H1 (cell line): ENCODE measurements around the gene GRK5. TPM values are rescaled to one million over a fixed set of nuclear protein-coding genes. Genes with fewer than 3 reads are reported as not detected.

Source experiments
- CTCF ChIA-PET: fragments of 300-600 bp; sonication (Branson Sonifier 250); formaldehyde crosslinking; loops from one replicate; lab custom pipeline; 2021; ENCODE audit not compliant: partially characterized antibody; lab: Charles Lee
- POLR2A ChIA-PET: fragments of 300-600 bp; sonication (Branson Sonifier 250); formaldehyde crosslinking; loops from one replicate; lab custom pipeline; 2021; ENCODE audit warnings: inconsistent platforms; ENCODE audit not compliant: partially characterized antibody; lab: Charles Lee
- DNase-seq, 2 experiments: peaks; one replicate each; pipeline versions ENCODE4 v3.0.0 to v3.0.0-alpha.2; 2010 to 2022; ENCODE audit warnings: low spot score in 2 of 2, low read depth in 1 of 2, mixed read lengths in 1 of 2
- FAIRE-seq: peaks from 2 replicates; lab custom pipeline; 2011; peaks lifted over from hg19 to GRCh38; lab: Jason Lieb, UNC
- H2AFZ ChIP-seq: 2 replicates; pipeline ENCODE4 v1.8.1; 2012; ENCODE audit warnings: low read length, inconsistent platforms
- H2AK5ac ChIP-seq: 2 replicates; pipeline ENCODE4 v1.6.1; 2013; ENCODE audit warnings: low read depth, low read length
- H2BK120ac ChIP-seq: replicated peaks from 2 replicates; pipeline ENCODE3; 2013; ENCODE audit warnings: low read depth, low read length, inconsistent platforms
- H2BK12ac ChIP-seq: 2 replicates; pipeline ENCODE4 v1.6.1; 2013; ENCODE audit warnings: low read depth, low read length
- H2BK15ac ChIP-seq: 2 replicates; pipeline ENCODE4 v1.6.1; 2013; ENCODE audit warnings: low read length
- H2BK20ac ChIP-seq: 2 replicates; pipeline ENCODE4 v1.6.1; 2013; ENCODE audit warnings: low read length
- H2BK5ac ChIP-seq: 2 replicates; pipeline ENCODE4 v1.6.1; 2013; ENCODE audit warnings: low read depth, low read length
- H3K14ac ChIP-seq: 2 replicates; pipeline ENCODE4 v1.6.1; 2013; ENCODE audit warnings: inconsistent platforms; ENCODE audit not compliant: insufficient read length
- H3K18ac ChIP-seq: 2 replicates; pipeline ENCODE4 v1.6.1; 2013; ENCODE audit warnings: low read length; ENCODE audit errors: extremely low read depth
- H3K23ac ChIP-seq: 2 replicates; pipeline ENCODE4 v1.6.1; 2013; ENCODE audit warnings: inconsistent platforms; ENCODE audit not compliant: insufficient read length
- H3K23me2 ChIP-seq: 2 replicates; pipeline ENCODE4 v1.6.1; 2013; ENCODE audit warnings: low read depth, low read length
- H3K27ac ChIP-seq: 2 replicates; pipeline ENCODE4 v1.6.1; 2011; ENCODE audit warnings: low read depth, low read length, inconsistent platforms
- H3K27me3 ChIP-seq, 4 experiments: replicated peaks in 1 of 4; 1 replicate in 1 of 4; 2 replicates in 3 of 4; pipeline versions ENCODE4 v1.6.1 to v1.8.1; 2011 to 2013; ENCODE audit warnings: low read length in 3 of 4, mild to moderate bottlenecking in 3 of 4, inconsistent platforms in 2 of 4, mixed read lengths in 2 of 4, moderate library complexity in 1 of 4; ENCODE audit not compliant: control insufficient read depth in 3 of 4, insufficient read depth in 3 of 4; ENCODE audit errors: extremely low read depth in 1 of 4
- H3K36me3 ChIP-seq, 4 experiments: 2 replicates each; pipeline versions ENCODE4 v1.6.1 to v1.8.1; 2011 to 2013; ENCODE audit warnings: mild to moderate bottlenecking in 4 of 4, low read length in 3 of 4, moderate library complexity in 2 of 4, control low read depth in 1 of 4, inconsistent platforms in 1 of 4; ENCODE audit not compliant: insufficient read depth in 4 of 4, control insufficient read depth in 2 of 4
- H3K4ac ChIP-seq: replicated peaks from 2 replicates; pipeline ENCODE3; 2013; ENCODE audit warnings: low read length, low read depth, mixed read lengths, inconsistent platforms; ENCODE audit not compliant: insufficient read length
- H3K4me1 ChIP-seq, 4 experiments: replicated peaks in 1 of 4; 1 replicate in 1 of 4; 2 replicates in 3 of 4; pipeline versions ENCODE4 v1.6.1 to v1.8.1; 2011 to 2013; ENCODE audit warnings: low read length in 3 of 4, inconsistent platforms in 2 of 4, mixed read lengths in 1 of 4; ENCODE audit not compliant: insufficient read depth in 4 of 4, control insufficient read depth in 3 of 4
- H3K4me2 ChIP-seq, 2 experiments: 2 replicates each; pipeline versions ENCODE4 v1.6.1 to v1.8.1; 2011 to 2013; ENCODE audit warnings: low read depth in 2 of 2, low read length in 2 of 2, control low read depth in 1 of 2, inconsistent platforms in 1 of 2, mild to moderate bottlenecking in 1 of 2; ENCODE audit not compliant: insufficient read depth in 1 of 2
- H3K4me3 ChIP-seq, 4 experiments: fragments of 200-600, 300-600 bp in 1 of 4; sonication (generic), shearing (Covaris generic), sonication (Bioruptor Twin) in 1 of 4; 2 replicates each; pipeline versions ENCODE4 v1.5.1 to v1.8.1; 2011 to 2016; ENCODE audit warnings: low read length in 4 of 4, low read depth in 3 of 4, control low read depth in 2 of 4, inconsistent platforms in 2 of 4, mild to moderate bottlenecking in 2 of 4, mixed read lengths in 1 of 4, moderate library complexity in 1 of 4; ENCODE audit not compliant: insufficient read depth in 2 of 4; ENCODE audit errors: extremely low read depth in 1 of 4
- H3K56ac ChIP-seq: replicated peaks from 2 replicates; pipeline ENCODE3; 2013; ENCODE audit warnings: low read depth, mild to moderate bottlenecking, mixed read lengths, low read length, inconsistent platforms; ENCODE audit not compliant: insufficient read length
- H3K79me1 ChIP-seq: 2 replicates; pipeline ENCODE4 v1.6.1; 2013; ENCODE audit warnings: low read depth, low read length, control low read depth
- H3K79me2 ChIP-seq, 2 experiments: 2 replicates each; pipeline versions ENCODE4 v1.6.1 to v1.8.1; 2012 to 2013; ENCODE audit warnings: low read length in 2 of 2, mild to moderate bottlenecking in 2 of 2, inconsistent platforms in 1 of 2; ENCODE audit not compliant: insufficient read depth in 2 of 2, control insufficient read depth in 1 of 2
- H3K9ac ChIP-seq, 4 experiments: replicated peaks in 1 of 4; 1 replicate in 1 of 4; 2 replicates in 3 of 4; pipeline versions ENCODE4 v1.6.1 to v1.8.1; 2011 to 2013; ENCODE audit warnings: low read depth in 3 of 4, low read length in 3 of 4, control low read depth in 2 of 4, mild to moderate bottlenecking in 2 of 4, moderate library complexity in 2 of 4, inconsistent platforms in 1 of 4; ENCODE audit errors: extremely low read depth in 1 of 4
- H3K9me3 ChIP-seq, 2 experiments: 2 replicates each; pipeline versions ENCODE4 v1.6.1 to v1.8.1; 2012 to 2013; ENCODE audit warnings: mild to moderate bottlenecking in 2 of 2, moderate library complexity in 2 of 2, control low read depth in 1 of 2, inconsistent platforms in 1 of 2, low read depth in 1 of 2, low read length in 1 of 2, mixed read lengths in 1 of 2; ENCODE audit not compliant: insufficient read depth in 2 of 2
- H4K20me1 ChIP-seq, 2 experiments: replicated peaks in 1 of 2; 2 replicates each; pipeline versions ENCODE3 to v1.8.1; 2011 to 2013; ENCODE audit warnings: inconsistent platforms in 2 of 2, low read length in 2 of 2, mild to moderate bottlenecking in 1 of 2; ENCODE audit not compliant: insufficient read depth in 2 of 2, control insufficient read depth in 1 of 2
- H4K5ac ChIP-seq: 2 replicates; pipeline ENCODE4 v1.6.1; 2013; ENCODE audit warnings: low read length, low read depth, mixed read lengths, inconsistent platforms; ENCODE audit not compliant: insufficient read length
- H4K8ac ChIP-seq: 2 replicates; pipeline ENCODE4 v1.8.0; 2013; ENCODE audit warnings: mild to moderate bottlenecking, moderate library complexity, low read length, inconsistent platforms; ENCODE audit not compliant: insufficient read depth; ENCODE audit errors: extremely low read depth
- H4K91ac ChIP-seq: replicated peaks from 2 replicates; pipeline ENCODE3; 2013; ENCODE audit warnings: low read length, mixed read lengths, inconsistent platforms; ENCODE audit not compliant: insufficient read length
- ATF3 ChIP-seq: IDR thresholded peaks from 2 replicates; pipeline ENCODE4 v1.6.1; 2011; ENCODE audit warnings: low read depth, mild to moderate bottlenecking, low read length; ENCODE audit not compliant: insufficient read depth
- EGR1 ChIP-seq: IDR thresholded peaks from 2 replicates; pipeline ENCODE4 v1.6.1; 2011; ENCODE audit warnings: low read depth, low read length, borderline replicate concordance
- RFX5 ChIP-seq: IDR thresholded peaks from 2 replicates; pipeline ENCODE4 v1.6.1; 2011; ENCODE audit warnings: low read depth, low read length, improper control_type of control experiment, borderline replicate concordance
- WGBS, 2 experiments: shearing (Covaris generic) in 1 of 2; methylation state at CpG; one replicate each; pipeline versions ENCODE4 v1.1.6 to v1.1.7; 2013 to 2015; ENCODE audit warnings: low lambda C conversion rate in 2 of 2, mixed read lengths in 2 of 2, inconsistent platforms in 1 of 2, low coverage in 1 of 2, missing lambda C conversion rate in 1 of 2; ENCODE audit not compliant: insufficient replicate concordance in 2 of 2, insufficient coverage in 1 of 2, insufficient read length in 1 of 2; ENCODE audit errors: extremely low coverage in 1 of 2, missing lambda C conversion rate in 1 of 2; 5-methylcytosine and 5-hydroxymethylcytosine counted together
- polyA plus RNA-seq, 7 experiments: library from polyadenylated mRNA; depleted of rRNA in 3 of 7; stranded (reverse) in 5 of 7; unstranded in 2 of 7; fragments of >200 nt in 5 of 7; fragments of 200-250 nt in 2 of 7; gene quantifications; 1 replicate in 5 of 7; 2 replicates in 1 of 7; 4 replicates in 1 of 7; pipeline versions ENCODE4 v1.2.1 to v1.2.3, GENCODE V29; 2011 to 2013; ENCODE audit warnings: missing spikeins in 2 of 7, mixed read lengths in 2 of 7
- total RNA-seq: library from RNA; stranded (reverse); fragmentation: NEBNext Ultra II Directional; extraction: Animal tissue kit (Norgen Biotek cat#: 25700); gene quantifications from 2 replicates; pipeline ENCODE4 v1.2.1, GENCODE V29; 2021

The GRK5 gene
- total and polyA plus RNA-seq, 2 of the 8 experiments (the other 6 are each of a cell fraction or from before 2014, with no cell fraction given), result 0.54 to 2.5 TPM

DNA sequence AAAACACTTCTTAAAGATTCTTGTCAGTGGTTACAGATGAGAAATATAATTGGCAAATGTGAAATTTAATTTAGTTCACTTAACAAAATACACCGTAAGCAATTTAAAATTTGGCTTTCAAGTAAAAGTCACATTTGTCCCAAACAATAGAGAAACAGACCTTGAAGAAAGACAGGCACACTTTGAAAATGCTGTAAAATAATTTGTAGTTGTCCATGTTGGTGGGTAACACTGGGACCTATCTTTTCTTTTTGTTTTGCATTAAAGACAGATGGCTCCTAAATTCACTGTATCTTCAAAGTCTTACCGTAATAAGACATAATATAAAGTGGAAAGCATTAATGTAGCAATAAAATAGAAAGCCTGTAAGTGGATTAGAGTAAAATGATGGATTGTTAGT lies 3.3 kb downstream of the GRK5 start:
- Histone ChIP-seq H2BK12ac (no peak overlapping the region), H2AFZ (no peak overlapping the region)
- TF ChIP-seq RFX5, result no peak
- TF ChIP-seq ATF3, result no peak
- no peak for TF ChIP-seq EGR1

More for the DNA sequence above, 3.3 kb downstream of the GRK5 start:
- H4K8ac ChIP-seq, result no peak overlapping the region
- no peak overlapping the region for H2BK15ac ChIP-seq
- H3K27me3 ChIP-seq, result peaks cover 5 to 17% (median 14%) of the 10 kb centered on the region in 4 experiments
- no peak overlapping the region for H3K56ac ChIP-seq
- H3K14ac ChIP-seq, result no peak overlapping the region
- no peak overlapping the region for H4K91ac ChIP-seq
- H3K79me1 ChIP-seq, result no peaks in the 10 kb centered on the region
- H3K18ac ChIP-seq, result no peak overlapping the region
- H4K5ac ChIP-seq, result no peak overlapping the region
- no peak for DNase-seq
- H3K4ac ChIP-seq, result no peak overlapping the region
- H3K23ac ChIP-seq, result no peak overlapping the region
- no peaks in the 10 kb centered on the region for H3K9me3 ChIP-seq
- H3K4me1 ChIP-seq, result peaks cover 3 to 8% (median 6%) of the 10 kb centered on the region in 4 experiments
- peaks cover 0 to 5% of the 10 kb centered on the region in 2 experiments for H4K20me1 ChIP-seq
- FAIRE-seq, result no peak
- no peak overlapping the region for H2BK120ac ChIP-seq
- H3K4me2 ChIP-seq, result no peak overlapping the region
- H3K4me3 ChIP-seq, result no peak overlapping the region
- ChIA-PET POLR2A (no interaction called here), CTCF (interaction anchor here (0.7 to 4.5 kb wide), 16 partner anchors 8 to 235 kb away, joined by 3 to 25 read pairs (median 4); no protein-coding TSS in a partner anchor)
- H2BK20ac ChIP-seq, result no peak overlapping the region
- H2AK5ac ChIP-seq, result no peak overlapping the region
- H3K9ac ChIP-seq, result no peak overlapping the region
- no peaks in the 10 kb centered on the region for H3K79me2 ChIP-seq
- no peaks in the 10 kb centered on the region for H3K36me3 ChIP-seq
- no peak overlapping the region for H3K27ac ChIP-seq
- peaks cover 7% of the 10 kb centered on the region for H3K23me2 ChIP-seq
- no peak overlapping the region for H2BK5ac ChIP-seq
- 98% methylated on average over 2 of the region's 2 CpGs; no CpG with 5 or more reads in 1 of the 2 experiments for WGBS, 2 experiments
